H1 (cell line): ENCODE results near the gene PCDHA1. TPM values are rescaled to one million over a fixed set of nuclear protein-coding genes. Genes with fewer than 3 reads are reported as not detected.

ENCODE experiments used
- CTCF ChIA-PET: fragments of 300-600 bp; sonication (Branson Sonifier 250); formaldehyde crosslinking; loops from one replicate; lab custom pipeline; 2021; ENCODE audit not compliant: partially characterized antibody; lab: Charles Lee
- POLR2A ChIA-PET: fragments of 300-600 bp; sonication (Branson Sonifier 250); formaldehyde crosslinking; loops from one replicate; lab custom pipeline; 2021; ENCODE audit warnings: inconsistent platforms; ENCODE audit not compliant: partially characterized antibody; lab: Charles Lee
- DNase-seq, 2 experiments: peaks; one replicate each; pipeline versions ENCODE4 v3.0.0 to v3.0.0-alpha.2; 2010 to 2022; ENCODE audit warnings: low spot score in 2 of 2, low read depth in 1 of 2, mixed read lengths in 1 of 2
- FAIRE-seq: peaks from 2 replicates; lab custom pipeline; 2011; peaks lifted over from hg19 to GRCh38; lab: Jason Lieb, UNC
- H2AFZ ChIP-seq: 2 replicates; pipeline ENCODE4 v1.8.1; 2012; ENCODE audit warnings: low read length, inconsistent platforms
- H2AK5ac ChIP-seq: 2 replicates; pipeline ENCODE4 v1.6.1; 2013; ENCODE audit warnings: low read depth, low read length
- H2BK120ac ChIP-seq: replicated peaks from 2 replicates; pipeline ENCODE3; 2013; ENCODE audit warnings: low read depth, low read length, inconsistent platforms
- H2BK12ac ChIP-seq: 2 replicates; pipeline ENCODE4 v1.6.1; 2013; ENCODE audit warnings: low read depth, low read length
- H2BK15ac ChIP-seq: 2 replicates; pipeline ENCODE4 v1.6.1; 2013; ENCODE audit warnings: low read length
- H2BK20ac ChIP-seq: 2 replicates; pipeline ENCODE4 v1.6.1; 2013; ENCODE audit warnings: low read length
- H2BK5ac ChIP-seq: 2 replicates; pipeline ENCODE4 v1.6.1; 2013; ENCODE audit warnings: low read depth, low read length
- H3K14ac ChIP-seq: 2 replicates; pipeline ENCODE4 v1.6.1; 2013; ENCODE audit warnings: inconsistent platforms; ENCODE audit not compliant: insufficient read length
- H3K18ac ChIP-seq: 2 replicates; pipeline ENCODE4 v1.6.1; 2013; ENCODE audit warnings: low read length; ENCODE audit errors: extremely low read depth
- H3K23ac ChIP-seq: 2 replicates; pipeline ENCODE4 v1.6.1; 2013; ENCODE audit warnings: inconsistent platforms; ENCODE audit not compliant: insufficient read length
- H3K23me2 ChIP-seq: 2 replicates; pipeline ENCODE4 v1.6.1; 2013; ENCODE audit warnings: low read depth, low read length
- H3K27ac ChIP-seq: 2 replicates; pipeline ENCODE4 v1.6.1; 2011; ENCODE audit warnings: low read depth, low read length, inconsistent platforms
- H3K27me3 ChIP-seq, 4 experiments: replicated peaks in 1 of 4; 1 replicate in 1 of 4; 2 replicates in 3 of 4; pipeline versions ENCODE4 v1.6.1 to v1.8.1; 2011 to 2013; ENCODE audit warnings: low read length in 3 of 4, mild to moderate bottlenecking in 3 of 4, inconsistent platforms in 2 of 4, mixed read lengths in 2 of 4, moderate library complexity in 1 of 4; ENCODE audit not compliant: control insufficient read depth in 3 of 4, insufficient read depth in 3 of 4; ENCODE audit errors: extremely low read depth in 1 of 4
- H3K36me3 ChIP-seq, 4 experiments: 2 replicates each; pipeline versions ENCODE4 v1.6.1 to v1.8.1; 2011 to 2013; ENCODE audit warnings: mild to moderate bottlenecking in 4 of 4, low read length in 3 of 4, moderate library complexity in 2 of 4, control low read depth in 1 of 4, inconsistent platforms in 1 of 4; ENCODE audit not compliant: insufficient read depth in 4 of 4, control insufficient read depth in 2 of 4
- H3K4ac ChIP-seq: replicated peaks from 2 replicates; pipeline ENCODE3; 2013; ENCODE audit warnings: low read length, low read depth, mixed read lengths, inconsistent platforms; ENCODE audit not compliant: insufficient read length
- H3K4me1 ChIP-seq, 4 experiments: replicated peaks in 1 of 4; 1 replicate in 1 of 4; 2 replicates in 3 of 4; pipeline versions ENCODE4 v1.6.1 to v1.8.1; 2011 to 2013; ENCODE audit warnings: low read length in 3 of 4, inconsistent platforms in 2 of 4, mixed read lengths in 1 of 4; ENCODE audit not compliant: insufficient read depth in 4 of 4, control insufficient read depth in 3 of 4
- H3K4me2 ChIP-seq, 2 experiments: 2 replicates each; pipeline versions ENCODE4 v1.6.1 to v1.8.1; 2011 to 2013; ENCODE audit warnings: low read depth in 2 of 2, low read length in 2 of 2, control low read depth in 1 of 2, inconsistent platforms in 1 of 2, mild to moderate bottlenecking in 1 of 2; ENCODE audit not compliant: insufficient read depth in 1 of 2
- H3K4me3 ChIP-seq, 4 experiments: fragments of 200-600, 300-600 bp in 1 of 4; sonication (generic), shearing (Covaris generic), sonication (Bioruptor Twin) in 1 of 4; 2 replicates each; pipeline versions ENCODE4 v1.5.1 to v1.8.1; 2011 to 2016; ENCODE audit warnings: low read length in 4 of 4, low read depth in 3 of 4, control low read depth in 2 of 4, inconsistent platforms in 2 of 4, mild to moderate bottlenecking in 2 of 4, mixed read lengths in 1 of 4, moderate library complexity in 1 of 4; ENCODE audit not compliant: insufficient read depth in 2 of 4; ENCODE audit errors: extremely low read depth in 1 of 4
- H3K56ac ChIP-seq: replicated peaks from 2 replicates; pipeline ENCODE3; 2013; ENCODE audit warnings: low read depth, mild to moderate bottlenecking, mixed read lengths, low read length, inconsistent platforms; ENCODE audit not compliant: insufficient read length
- H3K79me1 ChIP-seq: 2 replicates; pipeline ENCODE4 v1.6.1; 2013; ENCODE audit warnings: low read depth, low read length, control low read depth
- H3K79me2 ChIP-seq, 2 experiments: 2 replicates each; pipeline versions ENCODE4 v1.6.1 to v1.8.1; 2012 to 2013; ENCODE audit warnings: low read length in 2 of 2, mild to moderate bottlenecking in 2 of 2, inconsistent platforms in 1 of 2; ENCODE audit not compliant: insufficient read depth in 2 of 2, control insufficient read depth in 1 of 2
- H3K9ac ChIP-seq, 4 experiments: replicated peaks in 1 of 4; 1 replicate in 1 of 4; 2 replicates in 3 of 4; pipeline versions ENCODE4 v1.6.1 to v1.8.1; 2011 to 2013; ENCODE audit warnings: low read depth in 3 of 4, low read length in 3 of 4, control low read depth in 2 of 4, mild to moderate bottlenecking in 2 of 4, moderate library complexity in 2 of 4, inconsistent platforms in 1 of 4; ENCODE audit errors: extremely low read depth in 1 of 4
- H3K9me3 ChIP-seq, 2 experiments: 2 replicates each; pipeline versions ENCODE4 v1.6.1 to v1.8.1; 2012 to 2013; ENCODE audit warnings: mild to moderate bottlenecking in 2 of 2, moderate library complexity in 2 of 2, control low read depth in 1 of 2, inconsistent platforms in 1 of 2, low read depth in 1 of 2, low read length in 1 of 2, mixed read lengths in 1 of 2; ENCODE audit not compliant: insufficient read depth in 2 of 2
- H4K20me1 ChIP-seq, 2 experiments: replicated peaks in 1 of 2; 2 replicates each; pipeline versions ENCODE3 to v1.8.1; 2011 to 2013; ENCODE audit warnings: inconsistent platforms in 2 of 2, low read length in 2 of 2, mild to moderate bottlenecking in 1 of 2; ENCODE audit not compliant: insufficient read depth in 2 of 2, control insufficient read depth in 1 of 2
- H4K5ac ChIP-seq: 2 replicates; pipeline ENCODE4 v1.6.1; 2013; ENCODE audit warnings: low read length, low read depth, mixed read lengths, inconsistent platforms; ENCODE audit not compliant: insufficient read length
- H4K8ac ChIP-seq: 2 replicates; pipeline ENCODE4 v1.8.0; 2013; ENCODE audit warnings: mild to moderate bottlenecking, moderate library complexity, low read length, inconsistent platforms; ENCODE audit not compliant: insufficient read depth; ENCODE audit errors: extremely low read depth
- H4K91ac ChIP-seq: replicated peaks from 2 replicates; pipeline ENCODE3; 2013; ENCODE audit warnings: low read length, mixed read lengths, inconsistent platforms; ENCODE audit not compliant: insufficient read length
- CBX5 ChIP-seq: fragments of 300-800, 300-1000 bp; sonication (generic); IDR thresholded peaks from 2 replicates; pipeline ENCODE4 v1.7.1; 2016; ENCODE audit warnings: antibody characterized with exemption, low read length, low read depth
- CBX8 ChIP-seq: fragments of 300-800, 300-1000 bp; sonication (generic); IDR thresholded peaks from 2 replicates; pipeline ENCODE4 v1.7.1; 2016; ENCODE audit warnings: low read depth, low read length, borderline replicate concordance
- CHD1 ChIP-seq: IDR thresholded peaks from 2 replicates; pipeline ENCODE4 v1.6.1; 2012; ENCODE audit warnings: low read depth, low read length, improper control_type of control experiment
- E2F6 ChIP-seq: IDR thresholded peaks from 2 replicates; pipeline ENCODE4 v1.6.1; 2012; ENCODE audit warnings: inconsistent platforms
- HDAC6 ChIP-seq: IDR thresholded peaks from one replicate; pipeline ENCODE4 v1.7.1; 2012; ENCODE audit warnings: low read depth, mild to moderate bottlenecking, inconsistent platforms, low read length, moderate library complexity
- POLR2AphosphoS5 ChIP-seq: IDR thresholded peaks from 2 replicates; pipeline ENCODE4 v1.6.1; 2011; ENCODE audit warnings: low read depth, low read length
- SIN3A ChIP-seq, 2 experiments: IDR thresholded peaks in 1 of 2; conservative IDR thresholded peaks in 1 of 2; 2 replicates each; pipeline ENCODE4 v1.6.1; 2011 to 2012; ENCODE audit warnings: low read length in 2 of 2, improper control_type of control experiment in 1 of 2, low read depth in 1 of 2, mild to moderate bottlenecking in 1 of 2
- SP2 ChIP-seq: IDR thresholded peaks from 2 replicates; pipeline ENCODE4 v1.6.1; 2012; ENCODE audit warnings: mild to moderate bottlenecking, low read length, inconsistent platforms
- SP4 ChIP-seq: IDR thresholded peaks from 2 replicates; pipeline ENCODE4 v1.6.1; 2012; ENCODE audit warnings: low read length, inconsistent platforms
- TEAD4 ChIP-seq: IDR thresholded peaks from 2 replicates; pipeline ENCODE4 v1.6.1; 2012; ENCODE audit warnings: low read depth, low read length, inconsistent platforms, mixed read lengths
- YY1 ChIP-seq: IDR thresholded peaks from 2 replicates; pipeline ENCODE4 v1.6.1; 2011; ENCODE audit warnings: low read depth, mild to moderate bottlenecking, low read length
- ZNF274 ChIP-seq: IDR thresholded peaks from 2 replicates; pipeline ENCODE4 v1.7.0; 2012; ENCODE audit warnings: low read length, borderline replicate concordance; ENCODE audit errors: extremely low read depth
- WGBS, 2 experiments: shearing (Covaris generic) in 1 of 2; methylation state at CpG; one replicate each; pipeline versions ENCODE4 v1.1.6 to v1.1.7; 2013 to 2015; ENCODE audit warnings: low lambda C conversion rate in 2 of 2, mixed read lengths in 2 of 2, inconsistent platforms in 1 of 2, low coverage in 1 of 2, missing lambda C conversion rate in 1 of 2; ENCODE audit not compliant: insufficient replicate concordance in 2 of 2, insufficient coverage in 1 of 2, insufficient read length in 1 of 2; ENCODE audit errors: extremely low coverage in 1 of 2, missing lambda C conversion rate in 1 of 2; 5-methylcytosine and 5-hydroxymethylcytosine counted together
- polyA plus RNA-seq, 7 experiments: library from polyadenylated mRNA; depleted of rRNA in 3 of 7; stranded (reverse) in 5 of 7; unstranded in 2 of 7; fragments of >200 nt in 5 of 7; fragments of 200-250 nt in 2 of 7; gene quantifications; 1 replicate in 5 of 7; 2 replicates in 1 of 7; 4 replicates in 1 of 7; pipeline versions ENCODE4 v1.2.1 to v1.2.3, GENCODE V29; 2011 to 2013; ENCODE audit warnings: missing spikeins in 2 of 7, mixed read lengths in 2 of 7
- total RNA-seq: library from RNA; stranded (reverse); fragmentation: NEBNext Ultra II Directional; extraction: Animal tissue kit (Norgen Biotek cat#: 25700); gene quantifications from 2 replicates; pipeline ENCODE4 v1.2.1, GENCODE V29; 2021

Gene PCDHA1
- total and polyA plus RNA-seq, 2 of the 8 experiments (the other 6 are each of a cell fraction or from before 2014, with no cell fraction given), result 0.23 to 0.50 TPM

GRCh38 chr5:140753561-140753960, 32.4 kb upstream of the PCDHA1 start:
- H2AFZ ChIP-seq, result no peak overlapping the region
- H4K20me1 ChIP-seq, result no peaks in the 10 kb centered on the region
- H2BK20ac ChIP-seq, result no peak overlapping the region
- no peaks in the 10 kb centered on the region for H3K79me1 ChIP-seq
- no peak overlapping the region for H3K9ac ChIP-seq
- no peak overlapping the region for H3K23ac ChIP-seq
- no peak overlapping the region for H3K4me3 ChIP-seq
- H3K14ac ChIP-seq, result no peak overlapping the region
- no peak overlapping the region for H4K91ac ChIP-seq
- no peaks in the 10 kb centered on the region for H3K27me3 ChIP-seq
- H3K18ac ChIP-seq, result no peak overlapping the region
- no peak overlapping the region for H2AK5ac ChIP-seq
- no peak overlapping the region for H3K56ac ChIP-seq
- H3K36me3 ChIP-seq, result no peaks in the 10 kb centered on the region
- DNase-seq (no peak), FAIRE-seq (no peak)
- no peak overlapping the region for H2BK15ac ChIP-seq
- ChIA-PET POLR2A (interaction anchor here (1.2 kb wide), 1 partner anchor 23 kb away, joined by 3 read pairs; no protein-coding TSS in a partner anchor), CTCF (no interaction called here)
- no peak overlapping the region for H3K27ac ChIP-seq
- H3K9me3 ChIP-seq, result peaks cover 28% of the 10 kb centered on the region in 2 experiments
- no peak overlapping the region for H2BK120ac ChIP-seq
- no peaks in the 10 kb centered on the region for H3K79me2 ChIP-seq
- H2BK5ac ChIP-seq, result no peak overlapping the region
- H3K4me2 ChIP-seq, result no peak overlapping the region
- H4K5ac ChIP-seq, result no peak overlapping the region
- H3K4ac ChIP-seq, result no peak overlapping the region
- no peaks in the 10 kb centered on the region for H3K4me1 ChIP-seq
- TF ChIP-seq SIN3A (conservative IDR thresholded peaks at IDR 0.05 in 1 of 2, IDR thresholded peaks at IDR 0.05 in 1 of 2; ENCODE audit: low read depth in 1 of 2, low read length in 2 of 2) (no peak), CBX5 (no peak), SP2 (no peak), TEAD4 (no peak), CBX8 (no peak), E2F6 (no peak), YY1 (no peak), ZNF274 (no peak), POLR2AphosphoS5 (no peak), CHD1 (no peak), SP4 (no peak), HDAC6 (no peak)
- TF ChIP-seq, all 59 proteins: peak for 0
- no peak overlapping the region for H4K8ac ChIP-seq
- WGBS, 2 experiments, result 100% methylated on average over 2 of the region's 5 CpGs; no CpG with 5 or more reads in 1 of the 2 experiments
- H3K23me2 ChIP-seq, result no peaks in the 10 kb centered on the region; the same call in 1 of the 2 replicates
- H2BK12ac ChIP-seq, result no peak overlapping the region
